Liver (tissue), 9 donors: ENCODE data around the gene ALKBH5. TPM values are rescaled to one million over a fixed set of nuclear protein-coding genes. Genes with fewer than 3 reads are reported as not detected.
A peak's percentile ranks its signal among the peaks of the same experiment; 100 is the strongest.

ENCODE experiments used
- DNase-seq: peaks from one replicate; pipeline ENCODE4 v3.0.0-alpha.2; 2017; ENCODE audit warnings: low spot score
- H3K27ac ChIP-seq, 2 donors: one replicate each; pipeline ENCODE4 v1.7.0; 2013; ENCODE audit warnings: inconsistent platforms in 2 of 2, low read length in 2 of 2, control low read depth in 1 of 2, low read depth in 1 of 2, mild to moderate bottlenecking in 1 of 2
- H3K27me3 ChIP-seq, 4 donors: one replicate each; pipeline versions ENCODE4 v1.6.1 to v1.7.0; 2013; ENCODE audit warnings: low read length in 3 of 4, inconsistent platforms in 1 of 4, mild to moderate bottlenecking in 1 of 4, moderate library complexity in 1 of 4; ENCODE audit not compliant: control insufficient read depth in 4 of 4, insufficient read depth in 4 of 4
- H3K36me3 ChIP-seq, 4 donors: one replicate each; pipeline versions ENCODE4 v1.6.1 to v1.7.0; 2013; ENCODE audit warnings: low read length in 3 of 4, mild to moderate bottlenecking in 3 of 4, low read depth in 1 of 4, moderate library complexity in 1 of 4; ENCODE audit not compliant: control insufficient read depth in 4 of 4, insufficient read depth in 3 of 4
- H3K4me1 ChIP-seq, 4 donors: one replicate each; pipeline versions ENCODE4 v1.6.1 to v1.7.0; 2013; ENCODE audit warnings: low read length in 3 of 4, mild to moderate bottlenecking in 3 of 4, moderate library complexity in 1 of 4; ENCODE audit not compliant: control insufficient read depth in 4 of 4, insufficient read depth in 4 of 4
- H3K4me3 ChIP-seq, 3 donors: one replicate each; pipeline versions ENCODE4 v1.6.1 to v1.7.0; 2013; ENCODE audit warnings: low read length in 3 of 3, control low read depth in 1 of 3, low read depth in 1 of 3, mild to moderate bottlenecking in 1 of 3
- H3K9ac ChIP-seq, 2 donors: one replicate each; pipeline ENCODE4 v1.7.0; 2013; ENCODE audit warnings: low read length in 2 of 2, mild to moderate bottlenecking in 2 of 2, moderate library complexity in 2 of 2, control low read depth in 1 of 2, low read depth in 1 of 2
- H3K9me3 ChIP-seq, 4 donors: one replicate each; pipeline versions ENCODE4 v1.6.1 to v1.7.0; 2013; ENCODE audit warnings: low read length in 3 of 4; ENCODE audit not compliant: control insufficient read depth in 4 of 4
- ATF3 ChIP-seq: IDR thresholded peaks from 2 replicates; pipeline ENCODE4 v1.6.1; 2016; ENCODE audit warnings: antibody characterized with exemption
- CTCF ChIP-seq: fragments of 150-350 bp; IDR thresholded peaks from 2 replicates; pipeline ENCODE4 v1.5.1; 2017; ENCODE audit warnings: improper control_type of control experiment, low read depth, low read length; ENCODE audit not compliant: missing input control
- EGR1 ChIP-seq, 2 donors: IDR thresholded peaks; 2 replicates each; pipeline ENCODE4 v1.6.1; 2016 to 2018; ENCODE audit warnings: antibody characterized with exemption in 2 of 2, low read depth in 2 of 2
- FOXA1 ChIP-seq: IDR thresholded peaks from 2 replicates; pipeline ENCODE4 v1.6.1; 2016; ENCODE audit warnings: antibody characterized with exemption
- GABPA ChIP-seq, 2 donors: IDR thresholded peaks in 1 of 2; conservative IDR thresholded peaks in 1 of 2; 2 replicates each; pipeline ENCODE4 v1.6.1; 2016; ENCODE audit warnings: antibody characterized with exemption in 2 of 2, mild to moderate bottlenecking in 1 of 2, moderate library complexity in 1 of 2
- HNF4A ChIP-seq, 2 donors: conservative IDR thresholded peaks; 2 replicates each; pipeline ENCODE4 v1.6.1; 2016; ENCODE audit warnings: antibody characterized with exemption in 2 of 2, mild to moderate bottlenecking in 2 of 2
- HNF4G ChIP-seq: IDR thresholded peaks from 2 replicates; pipeline ENCODE4 v1.6.1; 2016; ENCODE audit warnings: antibody characterized with exemption
- JUND ChIP-seq, 2 donors: IDR thresholded peaks; 2 replicates each; pipeline ENCODE4 v1.6.1; 2016; ENCODE audit warnings: antibody characterized with exemption in 2 of 2
- NR2F2 ChIP-seq: IDR thresholded peaks from 2 replicates; pipeline ENCODE4 v1.6.1; 2016; ENCODE audit warnings: antibody characterized with exemption
- RAD21 ChIP-seq, 2 donors: IDR thresholded peaks; 2 replicates each; pipeline ENCODE4 v1.6.1; 2016; ENCODE audit warnings: antibody characterized with exemption in 2 of 2, mild to moderate bottlenecking in 2 of 2
- REST ChIP-seq: IDR thresholded peaks from 2 replicates; pipeline ENCODE4 v1.6.1; 2016; ENCODE audit warnings: antibody characterized with exemption, mild to moderate bottlenecking
- RXRA ChIP-seq, 2 donors: IDR thresholded peaks; 2 replicates each; pipeline ENCODE4 v1.6.1; 2017 to 2018; ENCODE audit warnings: antibody characterized with exemption in 2 of 2, mild to moderate bottlenecking in 1 of 2
- SP1 ChIP-seq: IDR thresholded peaks from 2 replicates; pipeline ENCODE4 v1.6.1; 2018; ENCODE audit warnings: antibody characterized with exemption, mild to moderate bottlenecking
- TAF1 ChIP-seq: conservative IDR thresholded peaks from 2 replicates; pipeline ENCODE4 v1.6.1; 2016; ENCODE audit warnings: antibody characterized with exemption, mild to moderate bottlenecking
- YY1 ChIP-seq: IDR thresholded peaks from 2 replicates; pipeline ENCODE4 v1.6.1; 2016; ENCODE audit warnings: antibody characterized with exemption, mild to moderate bottlenecking
- WGBS: extraction: QIAGEN DNeasy Blood & Tissue Kit; methylation state at CpG from one replicate; pipeline ENCODE4 v1.1.7; 2013; 5-methylcytosine and 5-hydroxymethylcytosine counted together
- polyA plus RNA-seq, 2 donors: library from polyadenylated mRNA; stranded (reverse) in 1 of 2; unstranded in 1 of 2; fragments of 200-250 nt in 1 of 2; fragments of >200 nt in 1 of 2; fragmentation: Nextera tagmentation in 1 of 2; extraction: Ambion mirVana in 1 of 2; gene quantifications; one replicate each; pipeline versions ENCODE4 v1.2.1 to v1.2.3, GENCODE V29; 2013 to 2015
- total RNA-seq, 2 donors: library from RNA; depleted of rRNA; stranded (reverse); fragments of >200 nt; gene quantifications; one replicate each; pipeline ENCODE4 v1.2.3, GENCODE V29; 2014
- donor health status: healthy.
- donor health status: healthy.
- donor health status: healthy.
- donor health status: healthy.
- donor health status: healthy.

Gene ALKBH5
- total and polyA plus RNA-seq, 4 donors, result 30.5 to 67.8 (median 46.3) TPM

GRCh38 chr17:18257268-18257981, 73.8 kb downstream of the ALKBH5 start:
- Histone ChIP-seq H3K27ac (peak overlapping the region; percentile 88 to 89), H3K9ac (peak overlapping the region; percentile 66 to 72), H3K4me1 (peaks cover 24 to 52% (median 33%) of the 10 kb centered on the region in 4 donors), H3K36me3 (peaks cover 6 to 21% (median 18%) of the 10 kb centered on the region in 4 donors), H3K4me3 (peak overlapping the region; percentile 83 to 92 (median 88)), H3K9me3 (no peaks in the 10 kb centered on the region), H3K27me3 (no peaks in the 10 kb centered on the region)
- peak; percentile 63 for DNase-seq
- no peak for TF ChIP-seq HNF4A (conservative IDR thresholded peaks at IDR 0.05)
- TF ChIP-seq RAD21 (IDR thresholded peaks at IDR 0.05), result no peak
- no peak for TF ChIP-seq ATF3
- no peak for TF ChIP-seq TAF1
- TF ChIP-seq JUND (IDR thresholded peaks at IDR 0.05), result no peak
- WGBS, result 38% methylated on average over 18 of the region's 18 CpGs

- Histone ChIP-seq H3K27ac (peak overlapping the region; percentile 88 to 89), H3K4me1 (peaks cover 24 to 53% (median 33%) of the 10 kb centered on the region in 4 donors), H3K9ac (peak overlapping the region; percentile 66 to 72), H3K9me3 (no peaks in the 10 kb centered on the region), H3K4me3 (peak overlapping the region; percentile 83 to 92 (median 88)), H3K36me3 (peaks cover 3 to 18% (median 16%) of the 10 kb centered on the region in 4 donors), H3K27me3 (no peaks in the 10 kb centered on the region)
- TF ChIP-seq HNF4G (no peak), YY1 (peak; percentile 86)
- peak; percentile 64 for DNase-seq
- under 1% methylated on average over 16 of the region's 16 CpGs for WGBS
Observed at GRCh38 chr17:18257982-18258355, 74.3 kb downstream of the ALKBH5 start.

- peak; percentile 67 for DNase-seq
- H3K4me1 ChIP-seq, result peaks cover 24 to 48% (median 33%) of the 10 kb centered on the region in 4 donors
- peak within 1 kb of the TSS; percentile 83 to 92 (median 88) for H3K4me3 ChIP-seq
- H3K9me3 ChIP-seq, result no peaks in the 10 kb centered on the region
- TF ChIP-seq GABPA (IDR thresholded peaks at IDR 0.05 in 1 of 2, conservative IDR thresholded peaks at IDR 0.05 in 1 of 2) (no peak), RAD21 (IDR thresholded peaks at IDR 0.05) (no peak), NR2F2 (no peak), YY1 (no peak), RXRA (IDR thresholded peaks at IDR 0.05) (no peak), JUND (IDR thresholded peaks at IDR 0.05) (no peak), SP1 (no peak), REST (no peak), HNF4G (no peak), HNF4A (conservative IDR thresholded peaks at IDR 0.05) (no peak), EGR1 (IDR thresholded peaks at IDR 0.05; ENCODE audit: low read depth in 2 of 2) (no peak), FOXA1 (no peak), CTCF (no peak)
- H3K27me3 ChIP-seq, result no peaks in the 10 kb centered on the region
- H3K27ac ChIP-seq, result peak within 1 kb of the TSS; percentile 88 to 89
- peaks cover 5 to 18% (median 14%) of the 10 kb centered on the region in 4 donors for H3K36me3 ChIP-seq
- WGBS, result 1% methylated on average over 71 of the region's 71 CpGs
- H3K9ac ChIP-seq, result peak within 1 kb of the TSS; percentile 66 to 72
Observed at GRCh38 chr17:18258356-18259038, 74.9 kb downstream of the ALKBH5 start, which contains the start of gene FLII. Gene FLII, minus strand, starts transcription at chr17:18258738. Its CDS starts 48 bp downstream, at chr17:18258690.
